Parathyroid adenoma (tissue), 2 donors: ENCODE results near the gene DSP.

Experiments
- H2AFZ ChIP-seq: fragments of 300-600 bp; sonication (generic); one replicate; pipeline ENCODE4 v1.7.0; 2017; ENCODE audit warnings: antibody characterized with exemption, mild to moderate bottlenecking
- H3K27ac ChIP-seq: fragments of 300-600 bp; sonication (generic); one replicate; pipeline ENCODE4 v1.7.0; 2017
- H3K27me3 ChIP-seq: fragments of 300-600 bp; sonication (generic); one replicate; pipeline ENCODE4 v1.7.0; 2017; ENCODE audit warnings: low read length; ENCODE audit not compliant: control insufficient read depth, insufficient read depth
- H3K36me3 ChIP-seq: fragments of 300-600 bp; sonication (generic); one replicate; pipeline ENCODE4 v1.7.0; 2017; ENCODE audit warnings: low read length; ENCODE audit not compliant: control insufficient read depth, insufficient read depth
- H3K4me1 ChIP-seq: fragments of 300-600 bp; sonication (generic); one replicate; pipeline ENCODE4 v1.7.0; 2017; ENCODE audit warnings: control low read depth
- H3K4me2 ChIP-seq: fragments of 300-600 bp; sonication (generic); one replicate; pipeline ENCODE4 v1.7.0; 2017; ENCODE audit warnings: low read length
- H3K4me3 ChIP-seq: fragments of 300-600 bp; sonication (generic); one replicate; pipeline ENCODE4 v1.7.0; 2017; ENCODE audit warnings: low read depth, low read length
- H3K79me2 ChIP-seq: fragments of 300-600 bp; sonication (generic); one replicate; pipeline ENCODE4 v1.7.0; 2017; ENCODE audit warnings: control low read depth
- H3K9ac ChIP-seq: fragments of 300-600 bp; sonication (generic); one replicate; pipeline ENCODE4 v1.7.0; 2017; ENCODE audit warnings: mild to moderate bottlenecking
- H3K9me3 ChIP-seq: fragments of 300-600 bp; sonication (generic); one replicate; pipeline ENCODE4 v1.7.0; 2017; ENCODE audit warnings: low read length; ENCODE audit not compliant: control insufficient read depth
- TF ChIP-seq, protein P1 (sequence below): fragments of 300-600 bp; sonication (generic); IDR thresholded peaks from one replicate; pipeline ENCODE4 v1.7.0; 2017; ENCODE audit warnings: antibody characterized with exemption, mild to moderate bottlenecking
- donor health status: primary hyperparathyroidism.

DSP gene

GRCh38 chr6:7512320-7512719 lies 29.2 kb upstream of the DSP start:
- H3K27me3 ChIP-seq, result no peaks in the 10 kb centered on the region
- H3K4me2 ChIP-seq, result no peak overlapping the region
- H3K9me3 ChIP-seq, result no peaks in the 10 kb centered on the region
- no peaks in the 10 kb centered on the region for H3K79me2 ChIP-seq
- H3K9ac ChIP-seq, result no peak overlapping the region
- H3K27ac ChIP-seq, result no peak overlapping the region
- H3K36me3 ChIP-seq, result no peaks in the 10 kb centered on the region
- no peak overlapping the region for H3K4me3 ChIP-seq
- TF ChIP-seq, protein P1, sequence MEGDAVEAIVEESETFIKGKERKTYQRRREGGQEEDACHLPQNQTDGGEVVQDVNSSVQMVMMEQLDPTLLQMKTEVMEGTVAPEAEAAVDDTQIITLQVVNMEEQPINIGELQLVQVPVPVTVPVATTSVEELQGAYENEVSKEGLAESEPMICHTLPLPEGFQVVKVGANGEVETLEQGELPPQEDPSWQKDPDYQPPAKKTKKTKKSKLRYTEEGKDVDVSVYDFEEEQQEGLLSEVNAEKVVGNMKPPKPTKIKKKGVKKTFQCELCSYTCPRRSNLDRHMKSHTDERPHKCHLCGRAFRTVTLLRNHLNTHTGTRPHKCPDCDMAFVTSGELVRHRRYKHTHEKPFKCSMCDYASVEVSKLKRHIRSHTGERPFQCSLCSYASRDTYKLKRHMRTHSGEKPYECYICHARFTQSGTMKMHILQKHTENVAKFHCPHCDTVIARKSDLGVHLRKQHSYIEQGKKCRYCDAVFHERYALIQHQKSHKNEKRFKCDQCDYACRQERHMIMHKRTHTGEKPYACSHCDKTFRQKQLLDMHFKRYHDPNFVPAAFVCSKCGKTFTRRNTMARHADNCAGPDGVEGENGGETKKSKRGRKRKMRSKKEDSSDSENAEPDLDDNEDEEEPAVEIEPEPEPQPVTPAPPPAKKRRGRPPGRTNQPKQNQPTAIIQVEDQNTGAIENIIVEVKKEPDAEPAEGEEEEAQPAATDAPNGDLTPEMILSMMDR, result no peak
- H3K4me1 ChIP-seq, result peaks cover 13% of the 10 kb centered on the region
- no peak overlapping the region for H2AFZ ChIP-seq

- Histone ChIP-seq H3K4me2 (peak overlapping the region; percentile 44), H3K9ac (no peak overlapping the region), H2AFZ (peak overlapping the region; percentile 26), H3K27me3 (no peaks in the 10 kb centered on the region), H3K79me2 (no peaks in the 10 kb centered on the region), H3K4me1 (peaks cover 13% of the 10 kb centered on the region), H3K4me3 (no peak overlapping the region), H3K27ac (peak overlapping the region; percentile 44), H3K36me3 (no peaks in the 10 kb centered on the region), H3K9me3 (no peaks in the 10 kb centered on the region)
- TF ChIP-seq, protein P1, result no peak
Observed at GRCh38 chr6:7513529-7513928, 27.9 kb upstream of the DSP start.

- H3K4me3 ChIP-seq, result no peak overlapping the region
- H3K4me1 ChIP-seq, result peaks cover 18% of the 10 kb centered on the region
- no peak overlapping the region for H3K4me2 ChIP-seq
- no peak overlapping the region for H3K27ac ChIP-seq
- H3K9me3 ChIP-seq, result no peaks in the 10 kb centered on the region
- no peaks in the 10 kb centered on the region for H3K36me3 ChIP-seq
- H2AFZ ChIP-seq, result no peak overlapping the region
- H3K9ac ChIP-seq, result no peak overlapping the region
- no peaks in the 10 kb centered on the region for H3K27me3 ChIP-seq
- H3K79me2 ChIP-seq, result no peaks in the 10 kb centered on the region
- TF ChIP-seq, protein P1, result no peak
Observed at GRCh38 chr6:7515363-7515762, 26.1 kb upstream of the DSP start.

DNA sequence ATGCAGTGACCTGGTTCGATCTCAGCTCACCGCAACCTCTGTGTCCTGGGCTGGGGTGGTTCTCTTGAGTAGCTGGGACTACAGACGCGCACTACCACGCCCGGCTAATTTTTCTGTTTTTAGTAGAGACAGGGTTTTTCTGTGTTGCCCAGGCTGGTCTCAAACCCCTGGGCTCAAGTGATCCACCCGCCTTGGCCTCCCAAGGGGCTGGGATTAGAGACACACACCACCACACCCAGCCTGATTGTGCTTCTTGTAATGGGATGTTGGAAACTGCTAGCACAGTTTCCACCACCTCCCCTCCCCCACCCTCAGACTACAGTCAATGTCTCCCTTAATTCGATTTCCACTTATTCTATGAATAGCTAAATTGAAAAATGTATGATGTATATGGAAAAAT lies 22.6 kb upstream of the DSP start:
- Histone ChIP-seq H3K36me3 (no peaks in the 10 kb centered on the region), H3K9ac (no peak overlapping the region), H3K79me2 (no peaks in the 10 kb centered on the region), H3K4me2 (no peak overlapping the region), H3K27me3 (no peaks in the 10 kb centered on the region), H3K27ac (no peak overlapping the region), H2AFZ (peak overlapping the region; percentile 82), H3K4me1 (peaks cover 18% of the 10 kb centered on the region), H3K4me3 (no peak overlapping the region), H3K9me3 (no peaks in the 10 kb centered on the region)
- TF ChIP-seq, protein P1, result no peak

- H3K36me3 ChIP-seq, result no peaks in the 10 kb centered on the region
- no peak overlapping the region for H3K4me3 ChIP-seq
- no peak overlapping the region for H2AFZ ChIP-seq
- H3K9me3 ChIP-seq, result no peaks in the 10 kb centered on the region
- H3K9ac ChIP-seq, result no peak overlapping the region
- no peak overlapping the region for H3K4me2 ChIP-seq
- H3K79me2 ChIP-seq, result no peaks in the 10 kb centered on the region
- H3K27ac ChIP-seq, result no peak overlapping the region
- TF ChIP-seq, protein P1, result no peak
- peaks cover 5% of the 10 kb centered on the region for H3K4me1 ChIP-seq
- H3K27me3 ChIP-seq, result no peaks in the 10 kb centered on the region
Observed at GRCh38 chr6:7522873-7523272, 18.6 kb upstream of the DSP start.
